ENCODE results near the gene VWF.

Gene VWF

DNA sequence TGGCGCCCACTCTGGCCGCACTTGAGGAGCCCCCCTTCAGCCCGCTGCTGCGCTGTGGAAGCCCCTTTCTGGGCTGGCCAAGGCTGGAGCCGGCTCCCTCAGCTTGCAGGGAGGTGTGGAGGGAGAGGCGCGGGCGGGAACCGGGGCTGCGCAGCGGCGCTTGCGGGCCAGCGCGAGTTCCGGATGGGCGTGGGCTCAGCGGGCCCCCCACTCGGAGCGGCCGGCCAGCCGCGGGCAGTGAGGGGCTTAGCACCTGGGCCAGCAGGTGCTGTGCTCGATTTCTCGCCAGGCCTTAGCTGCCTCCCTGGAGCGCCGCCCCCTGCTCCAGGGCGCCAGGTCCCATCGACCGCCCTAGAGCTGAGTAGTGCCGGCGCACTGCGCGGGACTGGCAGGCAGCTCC, 8.0 kb upstream of the VWF start:
- H3K27me3 ChIP-seq (ENCODE audit: control insufficient read depth in 5 of 5, insufficient read depth in 4 of 5, low read length in 5 of 5) = peaks cover 0 to 2% (median 0%) of the 10 kb centered on the region in 5 donors
- H3K9me3 ChIP-seq (ENCODE audit: control insufficient read depth in 5 of 5, low read length in 5 of 5) = peaks cover 0 to 6% (median 4%) of the 10 kb centered on the region in 5 donors
- no peaks in the 10 kb centered on the region for H3K36me3 ChIP-seq (ENCODE audit: control insufficient read depth in 5 of 5, insufficient read depth in 5 of 5, low read length in 5 of 5)
- no peak overlapping the region for H3K27ac ChIP-seq (ENCODE audit: low read depth, low read length)
- H3K4me1 ChIP-seq (ENCODE audit: control insufficient read depth in 5 of 5, insufficient read depth in 5 of 5, low read length in 5 of 5) = peaks cover 0 to 11% (median 0%) of the 10 kb centered on the region in 5 donors
- H3K4me3 ChIP-seq (ENCODE audit: low read depth in 1 of 5, low read length in 5 of 5) = no peak overlapping the region
- no peak overlapping the region for H3K9ac ChIP-seq (ENCODE audit: low read length in 5 of 5)

DNA sequence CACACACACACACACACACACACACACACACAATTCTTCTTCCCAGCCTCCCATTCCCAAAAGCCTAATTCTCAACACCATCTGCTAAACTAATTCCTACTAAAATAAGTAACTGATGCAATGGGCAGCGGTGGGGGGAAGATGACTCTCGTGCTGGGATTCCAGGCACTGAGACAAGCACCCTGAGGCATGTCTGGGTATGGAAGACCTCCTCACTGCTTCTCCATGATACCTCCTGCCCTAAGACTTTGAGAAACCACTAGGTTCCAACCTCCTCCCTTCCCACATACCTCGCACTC, 789 bp upstream of the VWF start:
- Histone ChIP-seq H3K27ac (ENCODE audit: low read depth, low read length) (peak overlapping the region; percentile 55), H3K4me1 (ENCODE audit: control insufficient read depth in 5 of 5, insufficient read depth in 5 of 5, low read length in 5 of 5) (peaks cover 0 to 17% (median 2%) of the 10 kb centered on the region in 5 donors), H3K9me3 (ENCODE audit: control insufficient read depth in 5 of 5, low read length in 5 of 5) (no peaks in the 10 kb centered on the region), H3K36me3 (ENCODE audit: control insufficient read depth in 5 of 5, insufficient read depth in 5 of 5, low read length in 5 of 5) (peaks cover 0 to 10% (median 3%) of the 10 kb centered on the region in 5 donors), H3K27me3 (ENCODE audit: control insufficient read depth in 5 of 5, insufficient read depth in 4 of 5, low read length in 5 of 5) (peaks cover 0 to 3% (median 0%) of the 10 kb centered on the region in 5 donors), H3K4me3 (ENCODE audit: low read depth in 1 of 5, low read length in 5 of 5) (peak overlapping the region in 1 of 5 donors; percentile 69), H3K9ac (ENCODE audit: low read length in 5 of 5) (no peak overlapping the region)

DNA sequence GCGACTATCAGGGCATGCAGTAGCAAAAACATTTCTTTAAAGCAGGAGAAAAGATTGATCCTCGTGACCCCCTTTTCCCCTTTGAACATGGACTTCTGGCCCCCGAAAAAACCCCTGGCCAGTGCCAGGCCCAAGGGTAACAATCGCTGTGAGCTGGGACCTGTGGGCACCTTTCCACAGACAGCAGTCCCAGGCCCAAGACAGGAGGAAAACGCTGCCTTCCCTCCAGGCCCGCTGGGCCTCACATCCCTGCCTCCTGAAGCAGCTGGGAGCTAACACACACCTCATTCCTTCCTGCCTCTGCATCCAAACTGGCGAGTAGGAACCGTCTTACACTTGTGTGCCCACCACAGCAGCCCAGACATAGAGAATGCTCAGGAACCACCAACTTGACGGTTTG, 1.2 kb downstream of the VWF start:
- H3K9me3 ChIP-seq (ENCODE audit: control insufficient read depth in 5 of 5, low read length in 5 of 5) = no peaks in the 10 kb centered on the region
- H3K4me1 ChIP-seq (ENCODE audit: control insufficient read depth in 5 of 5, insufficient read depth in 5 of 5, low read length in 5 of 5) = peaks cover 0 to 34% (median 2%) of the 10 kb centered on the region in 5 donors
- peak overlapping the region; percentile 55 for H3K27ac ChIP-seq (ENCODE audit: low read depth, low read length)
- H3K4me3 ChIP-seq (ENCODE audit: low read depth in 1 of 5, low read length in 5 of 5) = peak overlapping the region; percentile 30 to 78 (median 67)
- H3K9ac ChIP-seq (ENCODE audit: low read length in 5 of 5) = peak overlapping the region in 4 of 5 donors; percentile 52 to 78 (median 62)
- peaks cover 0 to 12% (median 5%) of the 10 kb centered on the region in 5 donors for H3K36me3 ChIP-seq (ENCODE audit: control insufficient read depth in 5 of 5, insufficient read depth in 5 of 5, low read length in 5 of 5)
- H3K27me3 ChIP-seq (ENCODE audit: control insufficient read depth in 5 of 5, insufficient read depth in 4 of 5, low read length in 5 of 5) = peaks cover 0 to 3% (median 0%) of the 10 kb centered on the region in 5 donors

DNA sequence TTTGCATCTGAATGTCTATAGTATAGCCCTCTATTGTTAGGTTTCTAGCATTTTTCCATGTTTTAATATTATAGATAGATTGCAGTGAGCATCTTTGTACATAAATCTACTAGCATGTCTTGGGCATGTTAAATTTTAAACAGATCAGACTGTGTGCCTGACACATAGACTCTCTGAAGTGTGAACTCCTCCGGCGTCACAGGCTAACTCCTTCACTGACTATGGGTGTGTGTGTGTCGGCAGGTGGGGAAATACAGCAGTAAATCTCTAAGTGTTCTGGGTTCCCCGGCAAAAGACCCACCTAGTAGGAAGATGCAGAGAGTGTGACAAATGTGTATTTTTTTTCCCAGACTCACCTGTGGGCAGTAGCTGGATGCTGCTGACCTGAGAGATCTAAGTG, 2.3 kb downstream of the VWF start:
- peaks cover 0 to 3% (median 0%) of the 10 kb centered on the region in 5 donors for H3K27me3 ChIP-seq (ENCODE audit: control insufficient read depth in 5 of 5, insufficient read depth in 4 of 5, low read length in 5 of 5)
- peak overlapping the region in 2 of 5 donors; percentile 52 to 78 for H3K9ac ChIP-seq (ENCODE audit: low read length in 5 of 5)
- no peaks in the 10 kb centered on the region for H3K9me3 ChIP-seq (ENCODE audit: control insufficient read depth in 5 of 5, low read length in 5 of 5)
- peak overlapping the region; percentile 55 for H3K27ac ChIP-seq (ENCODE audit: low read depth, low read length)
- peaks cover 0 to 40% (median 2%) of the 10 kb centered on the region in 5 donors for H3K4me1 ChIP-seq (ENCODE audit: control insufficient read depth in 5 of 5, insufficient read depth in 5 of 5, low read length in 5 of 5)
- H3K36me3 ChIP-seq (ENCODE audit: control insufficient read depth in 5 of 5, insufficient read depth in 5 of 5, low read length in 5 of 5) = peaks cover 0 to 12% (median 5%) of the 10 kb centered on the region in 5 donors
- peak overlapping the region in 4 of 5 donors; percentile 67 to 78 (median 68) for H3K4me3 ChIP-seq (ENCODE audit: low read depth in 1 of 5, low read length in 5 of 5)

DNA sequence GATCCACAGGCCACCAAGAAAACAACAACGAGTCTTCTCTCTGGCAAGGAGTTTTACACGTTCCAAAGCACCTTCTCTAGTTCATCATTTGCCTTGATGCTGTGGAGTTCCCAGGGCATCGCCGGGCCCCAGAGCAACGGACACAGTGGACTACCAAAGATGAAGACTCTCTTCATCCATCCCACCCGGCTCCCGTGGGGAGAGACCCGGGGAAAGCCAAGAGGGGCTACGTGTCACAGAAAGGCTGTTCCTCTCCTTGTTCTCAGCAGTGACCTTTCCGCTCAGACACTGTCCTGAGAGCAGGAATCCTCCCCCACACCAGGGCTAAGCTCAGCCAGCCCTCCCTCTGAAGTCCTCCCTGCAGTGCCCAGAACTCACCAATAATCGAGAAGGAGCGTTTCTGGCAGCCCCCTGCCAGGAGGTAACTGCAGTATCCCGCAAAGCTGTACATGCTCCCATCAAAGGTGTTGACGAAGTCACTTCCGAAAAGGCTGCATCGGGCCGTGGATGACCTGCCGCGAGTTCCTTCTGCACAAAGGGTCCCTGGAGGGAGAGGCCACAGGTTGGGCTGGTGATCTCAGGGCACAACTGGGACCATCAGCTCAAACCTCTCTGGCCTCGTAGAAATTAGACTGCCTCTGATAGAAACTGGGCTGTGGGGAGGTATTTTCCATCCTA, 3.5 kb downstream of the VWF start:
- H3K4me3 ChIP-seq (ENCODE audit: low read depth in 1 of 5, low read length in 5 of 5) = peak overlapping the region in 4 of 5 donors; percentile 42 to 69 (median 68)

DNA sequence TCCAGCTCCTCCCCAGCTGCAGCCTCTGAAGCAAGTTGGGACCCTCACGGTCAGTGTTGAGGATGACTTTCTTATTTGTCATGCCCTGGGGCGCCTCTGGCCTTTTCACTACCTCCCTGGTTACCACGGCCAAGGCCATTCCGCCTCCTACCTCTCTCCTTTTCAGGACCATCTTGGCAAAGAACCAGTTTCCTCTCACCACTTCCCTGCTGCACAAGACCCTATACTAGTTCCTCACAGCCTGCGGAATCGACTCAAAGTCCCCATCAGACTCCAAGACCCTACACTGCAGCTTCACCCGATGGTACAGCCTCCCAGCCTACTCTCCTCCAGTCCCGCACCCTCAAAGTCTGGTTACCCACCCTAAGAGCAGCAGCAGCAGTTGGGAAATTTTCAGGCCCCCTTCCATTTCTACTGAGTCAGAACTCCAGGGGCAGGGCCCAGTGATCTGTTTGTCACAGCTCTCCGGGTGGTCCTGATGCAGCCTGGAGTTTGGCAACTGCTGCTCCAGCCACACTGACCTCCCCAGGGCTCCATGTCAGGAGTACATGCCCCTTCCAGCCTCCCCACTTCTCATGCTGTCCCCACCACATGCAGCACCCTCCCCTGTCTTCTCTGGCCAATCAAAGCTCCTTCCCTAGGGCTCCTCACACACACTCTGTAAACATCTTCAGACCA, 5.4 kb downstream of the VWF start:
- H3K27ac ChIP-seq (ENCODE audit: low read depth, low read length) = peak overlapping the region; percentile 65
- peaks cover 0 to 16% (median 5%) of the 10 kb centered on the region in 5 donors for H3K36me3 ChIP-seq (ENCODE audit: control insufficient read depth in 5 of 5, insufficient read depth in 5 of 5, low read length in 5 of 5)
- peak overlapping the region in 2 of 5 donors; percentile 7 to 30 for H3K9ac ChIP-seq (ENCODE audit: low read length in 5 of 5)
- H3K27me3 ChIP-seq (ENCODE audit: control insufficient read depth in 5 of 5, insufficient read depth in 4 of 5, low read length in 5 of 5) = peaks cover 0 to 3% (median 0%) of the 10 kb centered on the region in 5 donors
- H3K9me3 ChIP-seq (ENCODE audit: control insufficient read depth in 5 of 5, low read length in 5 of 5) = no peaks in the 10 kb centered on the region
- H3K4me3 ChIP-seq (ENCODE audit: low read depth in 1 of 5, low read length in 5 of 5) = peak overlapping the region in 3 of 5 donors; percentile 43 to 56 (median 47)
- H3K4me1 ChIP-seq (ENCODE audit: control insufficient read depth in 5 of 5, insufficient read depth in 5 of 5, low read length in 5 of 5) = peaks cover 0 to 66% (median 7%) of the 10 kb centered on the region in 5 donors

More for the DNA sequence above, 3.5 kb downstream of the VWF start:
- Histone ChIP-seq H3K4me1 (ENCODE audit: control insufficient read depth in 5 of 5, insufficient read depth in 5 of 5, low read length in 5 of 5) (peaks cover 0 to 51% (median 4%) of the 10 kb centered on the region in 5 donors), H3K27me3 (ENCODE audit: control insufficient read depth in 5 of 5, insufficient read depth in 4 of 5, low read length in 5 of 5) (peaks cover 0 to 3% (median 0%) of the 10 kb centered on the region in 5 donors), H3K27ac (ENCODE audit: low read depth, low read length) (peak overlapping the region; percentile 55), H3K9ac (ENCODE audit: low read length in 5 of 5) (peak overlapping the region in 3 of 5 donors; percentile 4 to 47 (median 38)), H3K9me3 (ENCODE audit: control insufficient read depth in 5 of 5, low read length in 5 of 5) (no peaks in the 10 kb centered on the region), H3K36me3 (ENCODE audit: control insufficient read depth in 5 of 5, insufficient read depth in 5 of 5, low read length in 5 of 5) (peaks cover 0 to 12% (median 5%) of the 10 kb centered on the region in 5 donors)

DNA sequence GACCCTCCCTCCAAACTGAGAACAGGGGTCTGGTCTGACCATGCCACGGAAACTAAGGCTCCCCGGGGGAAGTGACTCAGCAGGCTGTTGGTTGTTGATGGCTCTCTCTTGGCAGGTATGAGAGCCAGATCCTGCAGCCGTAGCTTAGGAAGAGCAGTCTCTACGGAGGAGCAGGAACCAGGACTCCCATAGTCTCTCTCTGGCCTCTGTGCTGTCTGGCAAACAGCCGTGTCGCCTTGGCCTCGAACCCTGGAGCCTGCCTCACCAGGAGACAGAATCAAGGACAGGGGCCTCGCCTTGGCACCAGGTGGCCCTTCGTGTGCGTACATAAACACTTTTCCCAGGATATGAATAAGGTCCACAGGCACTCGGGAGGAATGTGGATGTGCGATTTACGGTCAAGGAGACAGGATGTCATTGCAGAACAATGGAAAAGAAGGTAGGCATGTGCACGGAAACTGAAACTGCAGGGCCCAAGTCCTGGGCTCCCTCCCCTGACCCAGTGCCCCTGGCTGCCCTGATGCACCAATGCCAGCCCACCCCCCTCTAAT, 7.9 kb downstream of the VWF start:
- Histone ChIP-seq H3K9ac (ENCODE audit: low read length in 5 of 5) (peak overlapping the region in 1 of 5 donors; percentile 9), H3K9me3 (ENCODE audit: control insufficient read depth in 5 of 5, low read length in 5 of 5) (no peaks in the 10 kb centered on the region), H3K36me3 (ENCODE audit: control insufficient read depth in 5 of 5, insufficient read depth in 5 of 5, low read length in 5 of 5) (peaks cover 0 to 16% (median 0%) of the 10 kb centered on the region in 5 donors), H3K4me1 (ENCODE audit: control insufficient read depth in 5 of 5, insufficient read depth in 5 of 5, low read length in 5 of 5) (peaks cover 0 to 84% (median 11%) of the 10 kb centered on the region in 5 donors), H3K27me3 (ENCODE audit: control insufficient read depth in 5 of 5, insufficient read depth in 4 of 5, low read length in 5 of 5) (peaks cover 0 to 3% (median 0%) of the 10 kb centered on the region in 5 donors), H3K27ac (ENCODE audit: low read depth, low read length) (peak overlapping the region; percentile 71), H3K4me3 (ENCODE audit: low read depth in 1 of 5, low read length in 5 of 5) (peak overlapping the region in 2 of 5 donors; percentile 8 to 24)

DNA sequence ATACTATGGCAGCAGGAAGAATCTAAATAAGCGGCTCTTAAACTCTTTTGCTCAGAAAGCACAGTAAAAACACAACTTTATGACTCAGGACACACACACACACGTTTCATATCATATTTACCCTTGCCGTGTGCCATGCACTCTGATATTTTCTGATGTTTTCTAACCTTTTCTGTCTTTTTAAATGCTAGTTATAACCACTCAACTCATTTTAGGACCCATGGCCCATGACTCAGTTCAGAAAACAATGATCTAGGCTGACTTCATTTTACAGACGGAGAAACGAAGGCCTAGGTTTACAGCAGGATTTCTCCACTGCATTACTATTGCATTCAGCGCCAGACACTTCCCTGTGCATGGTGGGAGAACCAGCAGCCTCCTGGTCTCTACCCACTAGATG, 9.1 kb downstream of the VWF start:
- no peaks in the 10 kb centered on the region for H3K27me3 ChIP-seq (ENCODE audit: control insufficient read depth in 5 of 5, insufficient read depth in 4 of 5, low read length in 5 of 5)
- no peak overlapping the region for H3K9ac ChIP-seq (ENCODE audit: low read length in 5 of 5)
- H3K4me3 ChIP-seq (ENCODE audit: low read depth in 1 of 5, low read length in 5 of 5) = peak overlapping the region in 1 of 5 donors; percentile 8
- H3K27ac ChIP-seq (ENCODE audit: low read depth, low read length) = peak overlapping the region; percentile 71
- peaks cover 0 to 81% (median 11%) of the 10 kb centered on the region in 5 donors for H3K4me1 ChIP-seq (ENCODE audit: control insufficient read depth in 5 of 5, insufficient read depth in 5 of 5, low read length in 5 of 5)
- H3K9me3 ChIP-seq (ENCODE audit: control insufficient read depth in 5 of 5, low read length in 5 of 5) = peaks cover 0 to 2% (median 0%) of the 10 kb centered on the region in 5 donors
- peaks cover 0 to 14% (median 2%) of the 10 kb centered on the region in 5 donors for H3K36me3 ChIP-seq (ENCODE audit: control insufficient read depth in 5 of 5, insufficient read depth in 5 of 5, low read length in 5 of 5)

DNA sequence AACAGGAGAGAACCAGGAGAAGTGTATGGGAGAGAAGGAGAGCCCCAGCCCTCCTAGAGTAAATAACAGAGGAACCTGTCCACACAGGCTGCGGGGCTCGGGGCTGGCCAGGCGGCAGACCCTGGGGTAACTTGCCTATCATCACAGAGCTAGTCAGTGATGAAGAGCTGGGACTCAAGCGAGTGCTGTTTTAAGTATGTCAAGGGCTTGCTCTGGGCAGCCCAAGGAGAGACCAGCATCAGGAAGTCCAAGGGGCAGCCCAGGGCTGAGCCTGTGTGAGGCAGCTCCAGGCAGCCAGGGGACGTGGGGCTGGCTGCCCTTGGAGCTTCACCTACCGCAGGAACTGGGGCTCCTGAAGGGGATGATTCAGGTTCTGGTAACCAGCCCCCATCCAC, 10.0 kb downstream of the VWF start:
- no peak overlapping the region for H3K9ac ChIP-seq (ENCODE audit: low read length in 5 of 5)
- H3K36me3 ChIP-seq (ENCODE audit: control insufficient read depth in 5 of 5, insufficient read depth in 5 of 5, low read length in 5 of 5) = peaks cover 0 to 19% (median 9%) of the 10 kb centered on the region in 5 donors
- H3K9me3 ChIP-seq (ENCODE audit: control insufficient read depth in 5 of 5, low read length in 5 of 5) = peaks cover 0 to 4% (median 0%) of the 10 kb centered on the region in 5 donors
- peak overlapping the region; percentile 41 for H3K27ac ChIP-seq (ENCODE audit: low read depth, low read length)
- peaks cover 0 to 78% (median 11%) of the 10 kb centered on the region in 5 donors for H3K4me1 ChIP-seq (ENCODE audit: control insufficient read depth in 5 of 5, insufficient read depth in 5 of 5, low read length in 5 of 5)
- H3K27me3 ChIP-seq (ENCODE audit: control insufficient read depth in 5 of 5, insufficient read depth in 4 of 5, low read length in 5 of 5) = no peaks in the 10 kb centered on the region
- no peak overlapping the region for H3K4me3 ChIP-seq (ENCODE audit: low read depth in 1 of 5, low read length in 5 of 5)
